Measurements from ENCODE around the gene RUNDC3A.

GRCh38 chr17:44356241-44356640 lies 47.8 kb downstream of the RUNDC3A start:
- no peak for TF ChIP-seq USF1 (IDR thresholded peaks at IDR 0.05)
- TF ChIP-seq EP300 (IDR thresholded peaks at IDR 0.05; ENCODE audit: borderline replicate concordance) = no peak
- no peak for TF ChIP-seq CREB1 (IDR thresholded peaks at IDR 0.05; ENCODE audit: low read depth)
- no peak for TF ChIP-seq TCF12 (IDR thresholded peaks at IDR 0.05; ENCODE audit: low read depth)
- no peak for TF ChIP-seq YY1 (IDR thresholded peaks at IDR 0.05; ENCODE audit: low read depth)
- TF ChIP-seq TAF1 (IDR thresholded peaks at IDR 0.05; ENCODE audit: low read depth) = no peak
- no peak for TF ChIP-seq ZBTB7A (IDR thresholded peaks at IDR 0.05; ENCODE audit: low read depth)
- TF ChIP-seq REST (IDR thresholded peaks at IDR 0.05; ENCODE audit: low read depth) = no peak
- no peak for TF ChIP-seq FOXM1 (IDR thresholded peaks at IDR 0.05; ENCODE audit: borderline replicate concordance, low read depth)
- TF ChIP-seq RAD21 (IDR thresholded peaks at IDR 0.05; ENCODE audit: low read depth) = no peak
- no peak for TF ChIP-seq EGR1 (IDR thresholded peaks at IDR 0.05)

Data from Ishikawa (cell line).